ENCODE results near the gene OR11H7.
A peak's percentile ranks its signal among the peaks of the same experiment; 100 is the strongest.
"Not testable (repeated sequence)": the region's sequence is repeated elsewhere in the genome, so short reads cannot be mapped to it uniquely, and the experiment has no call there.

OR11H7 gene

DNA sequence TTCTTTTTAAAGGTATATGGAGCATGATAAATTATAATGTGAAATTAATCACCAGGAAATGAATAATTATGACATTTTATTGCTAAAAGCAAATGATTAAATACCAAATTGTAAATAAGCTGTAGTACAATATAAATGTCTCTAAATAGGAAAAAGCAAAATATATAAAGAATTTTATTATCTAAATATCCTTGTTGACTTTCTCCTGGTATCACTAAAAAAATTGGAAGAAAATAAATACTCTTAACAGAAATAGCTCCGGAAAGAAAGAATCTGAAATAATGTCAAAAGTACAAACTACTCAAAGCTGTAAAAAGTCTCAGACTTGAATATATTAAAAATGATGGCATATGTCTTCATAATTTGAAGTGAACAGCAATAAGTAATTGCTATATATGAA, at the start of gene OR11H7:
OR11H7 (plus strand) TSS at position 301 of the 400 bp plus-strand sequence.
- no peak for DNase-seq (ENCODE audit: low read depth in 2 of 2)

- no peak for DNase-seq (ENCODE audit: low read depth in 2 of 2)
Measured at GRCh38 chr14:20179218-20179617, 49.6 kb upstream of the OR11H7 start.

DNA sequence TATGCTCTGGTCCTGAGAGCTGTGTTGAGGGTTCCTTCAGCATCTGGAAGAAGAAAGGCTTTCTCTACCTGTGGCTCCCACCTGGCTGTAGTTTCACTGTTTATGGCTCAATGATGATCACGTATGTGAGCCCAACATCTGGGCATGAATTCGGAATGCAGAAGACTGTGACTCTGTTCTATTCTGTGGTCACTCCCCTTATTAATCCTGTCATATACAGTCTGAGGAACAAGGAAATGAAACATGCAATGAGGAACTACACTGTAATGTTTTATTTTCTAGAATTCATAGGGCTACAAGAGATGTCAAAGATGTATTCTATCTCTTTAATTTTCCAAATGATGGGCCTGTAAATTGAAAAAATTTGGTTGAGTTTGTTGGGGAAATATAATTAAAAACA, 48.9 kb upstream of the OR11H7 start:
- no peak for DNase-seq (ENCODE audit: low read depth in 2 of 2)

DNA sequence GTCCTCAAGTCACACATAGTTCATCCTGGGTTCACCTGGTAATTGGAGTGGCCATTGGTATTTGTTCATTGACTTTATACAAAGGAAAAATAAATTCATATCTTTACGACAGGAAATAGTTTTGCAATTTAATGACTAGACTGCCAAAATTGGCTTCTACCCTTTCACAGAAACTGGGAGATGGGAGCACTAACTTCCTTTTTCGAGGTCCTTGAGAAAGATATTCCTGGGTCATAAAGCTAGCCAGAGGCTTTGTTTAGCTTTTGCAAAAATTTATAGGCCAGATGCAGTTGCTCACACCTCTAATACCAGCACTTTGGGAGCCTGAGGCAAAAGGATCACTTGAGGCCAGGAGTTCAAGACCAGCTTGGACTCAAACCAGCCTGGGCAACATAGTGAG, 48.3 kb upstream of the OR11H7 start:
- DNase-seq (ENCODE audit: low read depth in 2 of 2) = no peak

DNA sequence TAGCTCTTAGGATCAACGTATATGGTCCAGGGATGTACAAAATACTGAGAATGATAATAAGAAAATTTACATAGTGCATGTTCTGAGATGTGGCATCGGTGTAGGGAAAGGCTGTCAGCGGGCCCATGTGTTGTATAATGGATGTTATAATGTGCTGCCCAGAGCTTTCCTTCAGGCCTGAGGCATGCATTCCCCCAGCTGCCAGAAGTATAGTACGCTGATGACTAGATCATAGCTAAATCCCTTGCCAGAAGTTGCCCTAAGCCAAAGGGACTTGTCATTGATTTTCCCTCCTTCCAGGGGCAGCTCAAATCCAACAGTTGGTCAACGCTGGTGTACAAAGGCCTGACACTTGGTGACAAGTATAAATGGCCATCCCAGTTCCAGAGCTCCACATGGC, 44.6 kb upstream of the OR11H7 start:
- no peak for DNase-seq (ENCODE audit: low read depth in 2 of 2)

- no peak for DNase-seq (ENCODE audit: low read depth in 2 of 2)
Measured at GRCh38 chr14:20190596-20190995, 38.2 kb upstream of the OR11H7 start, which contains the start of gene OR11G2. Gene OR11G2 (plus strand): TSS chr14:20190896. CDS start chr14:20197438, 6,542 bp downstream.

- no peak for DNase-seq (ENCODE audit: low read depth in 2 of 2)
Measured at GRCh38 chr14:20191396-20191795, 37.4 kb upstream of the OR11H7 start.

GRCh38 chr14:20194101-20194500, 34.7 kb upstream of the OR11H7 start:
- no peak for DNase-seq (ENCODE audit: low read depth in 2 of 2)

DNA sequence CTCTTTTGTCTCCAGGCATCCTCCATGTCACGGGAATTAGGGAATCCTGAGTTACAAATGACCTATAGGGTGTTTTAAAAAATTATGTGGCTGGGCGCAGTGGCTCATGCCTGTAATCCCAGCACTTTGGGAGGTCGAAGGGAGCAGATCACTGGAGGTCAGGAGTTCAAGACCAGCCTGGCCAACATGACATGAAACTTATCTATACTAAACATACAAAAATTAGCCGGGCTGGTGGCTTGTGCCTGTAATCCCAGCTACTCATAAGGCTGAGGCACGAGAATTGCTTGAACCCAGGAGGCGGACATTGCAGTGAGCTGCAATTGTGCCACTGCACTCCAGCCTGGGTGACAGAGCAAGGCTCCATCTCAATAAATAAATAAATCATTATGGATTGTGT, 33.6 kb upstream of the OR11H7 start:
- not testable (repeated sequence) for DNase-seq (ENCODE audit: low read depth in 2 of 2)

- no peak for DNase-seq (ENCODE audit: low read depth in 2 of 2)
Measured at GRCh38 chr14:20195911-20196310, 32.9 kb upstream of the OR11H7 start.

- DNase-seq (ENCODE audit: low read depth in 2 of 2) = no peak
Measured at GRCh38 chr14:20197459-20197858, 31.3 kb upstream of the OR11H7 start.

- DNase-seq (ENCODE audit: low read depth in 2 of 2) = no peak
Measured at GRCh38 chr14:20198991-20199390, 29.8 kb upstream of the OR11H7 start.

GRCh38 chr14:20204721-20205120, 24.1 kb upstream of the OR11H7 start:
- no peak for DNase-seq (ENCODE audit: low read depth in 2 of 2)

- no peak for DNase-seq (ENCODE audit: low read depth in 2 of 2)
Measured at GRCh38 chr14:20209595-20209994, 19.2 kb upstream of the OR11H7 start.

- DNase-seq (ENCODE audit: low read depth in 2 of 2) = not testable (repeated sequence)
Measured at GRCh38 chr14:20212406-20212805, 16.4 kb upstream of the OR11H7 start.

- DNase-seq (ENCODE audit: low read depth in 2 of 2) = no peak
Measured at GRCh38 chr14:20215196-20215595, 13.6 kb upstream of the OR11H7 start.

GRCh38 chr14:20219033-20219432, 9.7 kb upstream of the OR11H7 start:
- no peak for DNase-seq (ENCODE audit: low read depth in 2 of 2)

DNA sequence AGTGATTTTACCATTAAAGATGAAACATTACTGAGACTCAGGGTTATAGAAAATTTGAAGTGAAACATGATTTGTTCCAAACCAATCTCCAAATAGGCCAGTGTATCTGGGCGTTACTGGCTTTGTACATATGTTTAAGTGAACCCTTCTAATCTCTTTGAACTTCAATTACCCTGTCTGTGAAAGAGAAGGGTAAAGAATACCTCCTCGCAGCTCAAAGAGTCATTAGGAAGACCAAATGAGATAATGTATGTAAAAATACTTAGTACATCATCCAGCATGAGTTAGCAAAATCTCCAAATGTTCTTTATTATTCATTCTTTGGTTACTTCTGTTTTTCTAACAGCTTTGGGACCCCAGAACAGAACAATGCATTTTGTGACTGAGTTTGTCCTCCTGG, 5.4 kb upstream of the OR11H7 start, which contains the start of gene OR11H6:
OR11H6 (plus strand) TSS at position 301 of the 400 bp plus-strand sequence; CDS start at position 301, 0 bp downstream.
- DNase-seq (ENCODE audit: low read depth in 2 of 2) = no peak

DNA sequence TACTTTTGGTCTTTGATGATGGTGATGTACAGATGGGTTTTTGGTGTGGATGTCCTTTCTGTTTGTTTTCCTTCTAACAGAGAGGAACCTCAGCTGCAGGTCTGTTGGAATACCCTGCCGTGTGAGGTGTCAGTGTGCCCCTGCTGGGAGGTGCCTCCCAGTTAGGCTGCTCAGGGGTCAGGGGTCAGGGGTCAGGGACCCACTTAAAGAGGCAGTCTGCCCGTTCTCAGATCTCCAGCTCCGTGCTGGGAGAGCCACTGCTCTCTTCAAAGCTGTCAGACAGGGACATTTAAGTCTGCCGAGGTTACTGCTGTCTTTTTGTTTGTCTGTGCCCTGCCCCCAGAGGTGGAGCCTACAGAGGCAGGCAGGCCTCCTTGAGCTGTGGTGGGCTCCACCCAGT, 6.6 kb downstream of the OR11H7 start:
- not testable (repeated sequence) for DNase-seq (ENCODE audit: low read depth in 2 of 2)

DNA sequence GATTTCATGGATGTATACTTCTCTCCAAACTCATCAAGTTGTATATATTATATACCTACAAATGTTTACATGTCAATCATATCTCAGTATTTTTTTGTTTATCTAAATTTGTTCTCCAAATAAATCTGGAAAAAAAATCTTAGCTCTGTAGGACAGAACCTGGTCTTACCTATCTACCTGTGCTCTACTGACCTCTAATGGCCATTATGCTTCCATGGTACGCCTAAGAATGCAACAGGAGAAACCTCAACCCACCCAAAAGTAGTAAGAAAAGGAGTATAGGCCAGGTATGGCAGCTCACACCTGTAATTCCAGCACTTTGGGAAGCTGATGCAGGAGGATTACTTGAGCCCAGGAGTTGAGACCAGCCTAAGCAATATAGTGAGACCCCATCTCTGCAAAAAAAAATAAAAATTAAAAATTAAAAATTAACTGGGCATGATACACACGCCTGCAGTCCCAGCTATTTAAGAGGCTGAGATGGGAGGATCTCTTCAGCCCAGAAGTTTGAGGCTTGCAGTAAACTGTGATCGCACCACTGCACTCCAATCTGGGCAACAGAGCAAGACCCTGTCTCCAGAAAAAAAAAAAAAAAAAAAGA, 19.0 kb downstream of the OR11H7 start:
- DNase-seq (ENCODE audit: low read depth in 2 of 2) = no peak

- peak; percentile 45 to 50 for DNase-seq (ENCODE audit: low read depth in 2 of 2)
Measured at GRCh38 chr14:20262642-20263128, 33.9 kb downstream of the OR11H7 start.

DNA sequence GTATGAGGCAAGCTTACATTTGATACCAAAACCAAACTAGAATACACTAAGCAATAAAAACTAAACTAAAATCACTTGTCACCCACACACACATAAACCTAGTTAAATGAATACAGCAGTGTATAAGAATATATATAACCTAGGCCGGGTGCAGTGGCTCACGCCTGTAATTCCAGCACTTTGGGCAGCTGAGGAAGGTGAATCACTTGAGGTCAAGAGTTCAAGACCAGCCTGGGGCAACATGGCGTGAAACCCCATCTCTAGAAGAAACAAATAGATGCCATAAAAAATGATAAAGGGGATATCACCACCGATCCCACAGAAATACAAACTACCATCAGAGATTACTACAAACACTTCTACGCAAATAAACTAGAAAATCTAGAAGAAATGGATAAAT, 35.6 kb downstream of the OR11H7 start:
- DNase-seq (ENCODE audit: low read depth in 2 of 2) = not testable (repeated sequence)

GRCh38 chr14:20274062-20274461, 45.3 kb downstream of the OR11H7 start:
- no peak for DNase-seq (ENCODE audit: low read depth in 2 of 2)

DNA sequence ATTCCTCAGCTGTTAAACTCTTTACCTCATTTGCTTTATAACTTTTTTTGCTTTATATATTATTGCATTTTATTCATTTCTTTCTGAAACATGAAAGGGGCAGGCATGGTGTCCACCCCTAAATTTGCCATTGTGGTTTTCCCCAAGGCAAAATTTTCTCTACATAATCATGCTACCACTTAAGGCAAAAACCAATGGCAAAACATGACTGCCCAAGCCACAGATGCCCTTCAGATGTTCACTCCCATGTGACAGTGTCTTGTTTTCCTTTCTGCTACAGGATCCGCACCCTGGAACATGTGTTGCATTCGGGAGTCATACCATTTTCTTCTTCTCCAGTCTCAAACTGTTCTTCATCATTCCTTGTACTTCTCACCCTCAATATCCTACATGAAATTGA, 48.6 kb downstream of the OR11H7 start:
- DNase-seq (ENCODE audit: low read depth in 2 of 2) = no peak

All from fibroblast of skin of left biceps (primary cell).